Breast epithelium (tissue), 3 donors: Measurements from ENCODE around the gene SEC16A.

Source experiments
- CTCF ChIP-seq, 3 donors: fragments of 450-650 bp; IDR thresholded peaks; one replicate each; pipeline ENCODE4 v1.5.1; 2016 to 2017; ENCODE audit warnings: antibody characterized with exemption in 3 of 3, mild to moderate bottlenecking in 3 of 3, moderate library complexity in 3 of 3
- POLR2A ChIP-seq: fragments of 450-650 bp; IDR thresholded peaks from one replicate; pipeline ENCODE4 v1.6.1; 2016; ENCODE audit warnings: antibody characterized with exemption, mild to moderate bottlenecking, moderate library complexity

GRCh38 chr9:136418182-136419091 is 64.4 kb downstream of the SEC16A start:
- TF ChIP-seq CTCF (IDR thresholded peaks at IDR 0.05) (no peak), POLR2A (no peak)
